ENCODE results near the gene PKP4. TPM values are rescaled to one million over a fixed set of nuclear protein-coding genes. Genes with fewer than 3 reads are reported as not detected.

PKP4 gene
- total RNA-seq, 1 experiment from 2014 or later: 67.7 TPM

DNA sequence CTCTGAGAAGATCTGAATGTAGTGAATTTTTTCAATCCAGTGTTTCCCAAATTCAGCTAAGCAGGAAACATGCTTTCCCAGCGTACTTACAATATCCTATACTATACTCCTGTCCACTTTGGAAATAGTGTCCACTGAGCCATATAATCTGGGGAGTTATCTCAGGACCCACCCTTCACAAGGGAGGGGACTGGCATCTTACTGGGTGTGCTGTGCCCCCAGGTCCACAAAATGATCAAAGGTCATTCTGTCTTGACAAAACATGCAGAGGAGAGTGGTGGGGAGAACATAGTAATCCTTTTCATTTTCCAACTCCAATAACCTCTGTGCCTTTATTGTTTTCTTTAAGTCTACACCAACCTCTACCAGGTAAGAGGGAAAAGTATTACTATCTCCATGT lies 258.6 kb downstream of the PKP4 start:
- ChIA-PET POLR2A (ENCODE audit: low non-redundant PET) (no interaction called here), CTCF (no interaction called here)
- Histone ChIP-seq H3K4me1 (ENCODE audit: insufficient read depth, low read length, poor library complexity, severe bottlenecking) (no peaks in the 10 kb centered on the region), H3K9me3 (ENCODE audit: low read depth, low read length, poor library complexity, severe bottlenecking) (peaks cover 8% of the 10 kb centered on the region), H3K4me3 (ENCODE audit: low read depth, low read length, poor library complexity, severe bottlenecking) (no peak overlapping the region), H3K27ac (ENCODE audit: low read depth, low read length, poor library complexity, severe bottlenecking) (no peak overlapping the region), H3K27me3 (replicated peaks; ENCODE audit: insufficient read depth, low read depth, low read length, poor library complexity) (no peaks in the 10 kb centered on the region), H3K36me3 (ENCODE audit: insufficient read depth, low read length, poor library complexity, severe bottlenecking) (no peaks in the 10 kb centered on the region)
- no peak for TF ChIP-seq EZH2 (IDR thresholded peaks at IDR 0.05; ENCODE audit: borderline replicate concordance, low read depth, low read length, poor library complexity, severe bottlenecking)
- TF ChIP-seq CTCF (conservative IDR thresholded peaks at IDR 0.05; ENCODE audit: low read depth, low read length): no peak
- DNase-seq (ENCODE audit: low spot score): no peak
- BruUV-seq (replicated peaks): no TSS peak
- intact Hi-C loops (cut with micrococcal nuclease; ENCODE audit: unreplicated experiment): no loop called here

- Histone ChIP-seq H3K9me3 (ENCODE audit: low read depth, low read length, poor library complexity, severe bottlenecking) (peaks cover 8% of the 10 kb centered on the region), H3K27me3 (replicated peaks; ENCODE audit: insufficient read depth, low read depth, low read length, poor library complexity) (no peaks in the 10 kb centered on the region), H3K4me1 (ENCODE audit: insufficient read depth, low read length, poor library complexity, severe bottlenecking) (no peaks in the 10 kb centered on the region), H3K27ac (ENCODE audit: low read depth, low read length, poor library complexity, severe bottlenecking) (no peak overlapping the region), H3K36me3 (ENCODE audit: insufficient read depth, low read length, poor library complexity, severe bottlenecking) (no peaks in the 10 kb centered on the region), H3K4me3 (ENCODE audit: low read depth, low read length, poor library complexity, severe bottlenecking) (no peak overlapping the region)
- no peak for TF ChIP-seq EZH2 (IDR thresholded peaks at IDR 0.05; ENCODE audit: borderline replicate concordance, low read depth, low read length, poor library complexity, severe bottlenecking)
- TF ChIP-seq CTCF (conservative IDR thresholded peaks at IDR 0.05; ENCODE audit: low read depth, low read length): no peak
- DNase-seq (ENCODE audit: low spot score): no peak
- ChIA-PET CTCF (no interaction called here), POLR2A (ENCODE audit: low non-redundant PET) (no interaction called here)
- intact Hi-C loops (cut with micrococcal nuclease; ENCODE audit: unreplicated experiment): no loop called here
- BruUV-seq (replicated peaks): no TSS peak
Measured at GRCh38 chr2:158716121-158716791, 259.5 kb downstream of the PKP4 start.

GRCh38 chr2:158716921-158717320 lies 260.2 kb downstream of the PKP4 start:
- no peak for DNase-seq (ENCODE audit: low spot score)
- Histone ChIP-seq H3K27ac (ENCODE audit: low read depth, low read length, poor library complexity, severe bottlenecking) (no peak overlapping the region), H3K27me3 (replicated peaks; ENCODE audit: insufficient read depth, low read depth, low read length, poor library complexity) (no peaks in the 10 kb centered on the region), H3K9me3 (ENCODE audit: low read depth, low read length, poor library complexity, severe bottlenecking) (peaks cover 8% of the 10 kb centered on the region), H3K36me3 (ENCODE audit: insufficient read depth, low read length, poor library complexity, severe bottlenecking) (no peaks in the 10 kb centered on the region), H3K4me3 (ENCODE audit: low read depth, low read length, poor library complexity, severe bottlenecking) (no peak overlapping the region), H3K4me1 (ENCODE audit: insufficient read depth, low read length, poor library complexity, severe bottlenecking) (no peaks in the 10 kb centered on the region)
- POLR2A ChIA-PET (ENCODE audit: low non-redundant PET): no interaction called here
- CTCF ChIA-PET: no interaction called here
- intact Hi-C loops (cut with micrococcal nuclease; ENCODE audit: unreplicated experiment): no loop called here
- no TSS peak for BruUV-seq (replicated peaks)
- TF ChIP-seq CTCF (conservative IDR thresholded peaks at IDR 0.05; ENCODE audit: low read depth, low read length) (no peak), EZH2 (IDR thresholded peaks at IDR 0.05; ENCODE audit: borderline replicate concordance, low read depth, low read length, poor library complexity, severe bottlenecking) (no peak)

Measured in A673 (cell line).